Measurements from ENCODE around the gene UCK2. TPM values are rescaled to one million over a fixed set of nuclear protein-coding genes. Genes with fewer than 3 reads are reported as not detected.

The UCK2 gene
- total and polyA plus RNA-seq, 2 donors (not counting 3 experiments of a cell fraction or from before 2014, with no cell fraction given): 62.3 to 74.7 TPM

- Histone ChIP-seq H3K4me2 (ENCODE audit: insufficient read depth, low read length) (no peak overlapping the region), H3K9me3 (replicated peaks; ENCODE audit: control insufficient read depth, insufficient read depth, low read length) (no peaks in the 10 kb centered on the region), H2AFZ (ENCODE audit: low read depth, low read length) (no peak overlapping the region), H3K79me2 (ENCODE audit: control insufficient read depth, insufficient read depth, low read length) (no peaks in the 10 kb centered on the region), H3K27me3 (ENCODE audit: control insufficient read depth in 2 of 2, insufficient read depth in 2 of 2, low read length in 2 of 2) (no peaks in the 10 kb centered on the region), H3K4me3 (replicated peaks in 1 of 3; ENCODE audit: insufficient read depth in 1 of 3, low read depth in 1 of 3, low read length in 3 of 3) (no peak overlapping the region), H3K9ac (replicated peaks; ENCODE audit: extremely low read depth, insufficient read depth, low read length) (no peak overlapping the region), H3K27ac (ENCODE audit: insufficient read depth, low read depth, low read length) (no peak overlapping the region), H3K4me1 (ENCODE audit: control insufficient read depth, extremely low read depth, insufficient read depth, low read length) (no peaks in the 10 kb centered on the region), H4K20me1 (replicated peaks; ENCODE audit: control insufficient read depth, extremely low read depth, insufficient read depth, low read length) (no peaks in the 10 kb centered on the region), H3K36me3 (ENCODE audit: control insufficient read depth in 2 of 2, extremely low read depth in 1 of 2, insufficient read depth in 2 of 2, low read length in 2 of 2) (no peaks in the 10 kb centered on the region), H3K9me1 (replicated peaks; ENCODE audit: control insufficient read depth, extremely low read depth, insufficient read depth, low read length) (no peaks in the 10 kb centered on the region)
- no peak for FAIRE-seq
- BruUV-seq (replicated peaks): no TSS peak
- no peak for DNase-seq (ENCODE audit: low read depth, low spot score)
- intact Hi-C loops (cut with micrococcal nuclease): no loop called here
- ChIA-PET CTCF (interaction anchor here (1.4 kb wide), 1 partner anchor 21 kb away, joined by 3 read pairs; no protein-coding TSS in a partner anchor), POLR2A (no interaction called here)
- dilution Hi-C loops (cut with MboI; ENCODE audit: extremely low pct_ligation_motif_present, low sequenced_read_pairs): no loop called here
- TF ChIP-seq MYC (IDR thresholded peaks at IDR 0.05; ENCODE audit: low read depth, low read length) (no peak), FOS (IDR thresholded peaks at IDR 0.05; ENCODE audit: borderline replicate concordance, insufficient read depth, low read length) (no peak)
Observed at GRCh38 chr1:165945911-165946310, 118.5 kb downstream of the UCK2 start.

GRCh38 chr1:165947797-165948455, 120.5 kb downstream of the UCK2 start:
- DNase-seq (ENCODE audit: low read depth, low spot score) (no peak), FAIRE-seq (no peak)
- no peaks in the 10 kb centered on the region for H3K79me2 ChIP-seq (ENCODE audit: control insufficient read depth, insufficient read depth, low read length)
- ChIA-PET POLR2A (no interaction called here), CTCF (interaction anchor here (1.3 kb wide), 1 partner anchor 531 kb away, joined by 3 read pairs; no protein-coding TSS in a partner anchor)
- TF ChIP-seq EZH2 (IDR thresholded peaks at IDR 0.05; ENCODE audit: borderline replicate concordance, low read depth, low read length, severe bottlenecking): no peak
- no peak for TF ChIP-seq JUN (IDR thresholded peaks at IDR 0.05; ENCODE audit: borderline replicate concordance, insufficient read depth, insufficient read length, low read depth)
- TF ChIP-seq CTCF (IDR thresholded peaks at IDR 0.05; ENCODE audit: extremely low read depth in 1 of 2, insufficient read depth in 1 of 2, low read depth in 1 of 2, low read length in 2 of 2): no peak
- TF ChIP-seq MAX (IDR thresholded peaks at IDR 0.05; ENCODE audit: insufficient read depth, insufficient read length): no peak
- TF ChIP-seq MYC (IDR thresholded peaks at IDR 0.05; ENCODE audit: low read depth, low read length): no peak
- TF ChIP-seq POLR2A (IDR thresholded peaks at IDR 0.05; ENCODE audit: low read depth, low read length): no peak
- TF ChIP-seq POLR2AphosphoS5 (IDR thresholded peaks at IDR 0.05; ENCODE audit: insufficient read depth, low read depth, low read length): no peak
- TF ChIP-seq GATA2 (IDR thresholded peaks at IDR 0.05; ENCODE audit: insufficient read depth, insufficient read length, low read depth, low read length): no peak
- TF ChIP-seq FOS (IDR thresholded peaks at IDR 0.05; ENCODE audit: borderline replicate concordance, insufficient read depth, low read length): no peak
- no peaks in the 10 kb centered on the region for H3K9me3 ChIP-seq (replicated peaks; ENCODE audit: control insufficient read depth, insufficient read depth, low read length)
- no peak overlapping the region for H3K4me2 ChIP-seq (ENCODE audit: insufficient read depth, low read length)
- dilution Hi-C loops (cut with MboI; ENCODE audit: extremely low pct_ligation_motif_present, low sequenced_read_pairs): no loop called here
- no peak overlapping the region for H3K9ac ChIP-seq (replicated peaks; ENCODE audit: extremely low read depth, insufficient read depth, low read length)
- H3K4me1 ChIP-seq (ENCODE audit: control insufficient read depth, extremely low read depth, insufficient read depth, low read length): no peaks in the 10 kb centered on the region
- no peak overlapping the region for H3K27ac ChIP-seq (ENCODE audit: insufficient read depth, low read depth, low read length)
- no peaks in the 10 kb centered on the region for H3K36me3 ChIP-seq (ENCODE audit: control insufficient read depth in 2 of 2, extremely low read depth in 1 of 2, insufficient read depth in 2 of 2, low read length in 2 of 2)
- no peak overlapping the region for H2AFZ ChIP-seq (ENCODE audit: low read depth, low read length)
- no peaks in the 10 kb centered on the region for H3K27me3 ChIP-seq (ENCODE audit: control insufficient read depth in 2 of 2, insufficient read depth in 2 of 2, low read length in 2 of 2)
- no peak overlapping the region for H3K4me3 ChIP-seq (replicated peaks in 1 of 3; ENCODE audit: insufficient read depth in 1 of 3, low read depth in 1 of 3, low read length in 3 of 3)
- intact Hi-C loops (cut with micrococcal nuclease): no loop called here
- no peaks in the 10 kb centered on the region for H4K20me1 ChIP-seq (replicated peaks; ENCODE audit: control insufficient read depth, extremely low read depth, insufficient read depth, low read length)
- H3K9me1 ChIP-seq (replicated peaks; ENCODE audit: control insufficient read depth, extremely low read depth, insufficient read depth, low read length): no peaks in the 10 kb centered on the region
- no TSS peak for BruUV-seq (replicated peaks)
